Type B pancreatic cell (in vitro differentiated cells): Measurements from ENCODE around the gene FOXD4L1. TPM values are rescaled to one million over a fixed set of nuclear protein-coding genes. Genes with fewer than 3 reads are reported as not detected.
"Not testable (repeated sequence)": the region's sequence is repeated elsewhere in the genome, so short reads cannot be mapped to it uniquely, and the experiment has no call there.

Source experiments
- DNase-seq: peaks from one replicate; pipeline ENCODE4 v3.0.0; 2021; ENCODE audit warnings: mixed read lengths; ENCODE audit not compliant: unreplicated experiment; ENCODE audit errors: extremely low spot score
- H3K27ac Mint-ChIP-seq: 2 replicates; pipeline ENCODE4 v1.8.0; 2021; ENCODE audit warnings: mild to moderate bottlenecking, mixed read lengths
- H3K27me3 Mint-ChIP-seq: 2 replicates; pipeline ENCODE4 v1.8.0; 2021; ENCODE audit warnings: mixed read lengths
- H3K36me3 Mint-ChIP-seq: 2 replicates; pipeline ENCODE4 v1.8.0; 2021; ENCODE audit warnings: mixed read lengths
- H3K4me1 Mint-ChIP-seq: one replicate; pipeline ENCODE4 v1.8.0; 2021; ENCODE audit warnings: mixed read lengths; ENCODE audit not compliant: unreplicated experiment
- H3K4me3 Mint-ChIP-seq: 2 replicates; pipeline ENCODE4 v1.8.0; 2021; ENCODE audit warnings: mild to moderate bottlenecking, mixed read lengths
- H3K9me3 Mint-ChIP-seq: 2 replicates; pipeline ENCODE4 v1.8.0; 2021; ENCODE audit warnings: mixed read lengths
- long read RNA-seq: library from polyadenylated mRNA; unstranded; transcript quantifications from one replicate; pipeline ENCODE4 v2.0.0, GENCODE V29; 2020
- total RNA-seq: library from RNA; stranded (reverse); gene quantifications from 2 replicates; pipeline ENCODE4 v1.2.1, GENCODE V29; 2021; ENCODE audit warnings: low replicate concordance

The FOXD4L1 gene
- 0.48 TPM in 1 of 2 replicates, not detected in the other for total RNA-seq
- long read RNA-seq = 0 reads

GRCh38 chr2:113498365-113498764, at the start of gene FOXD4L1:
Gene FOXD4L1, plus strand, starts transcription at chr2:113498665. Its CDS starts 592 bp downstream, at chr2:113499257.
- not testable (repeated sequence) for H3K9me3 Mint-ChIP-seq, H3K27ac Mint-ChIP-seq, DNase-seq, H3K36me3 Mint-ChIP-seq, H3K4me1 Mint-ChIP-seq
- Mint-ChIP-seq H3K4me3 (peak within 1 kb of the TSS; percentile 66), H3K27me3 (peaks cover 29% of the 10 kb centered on the region)

DNA sequence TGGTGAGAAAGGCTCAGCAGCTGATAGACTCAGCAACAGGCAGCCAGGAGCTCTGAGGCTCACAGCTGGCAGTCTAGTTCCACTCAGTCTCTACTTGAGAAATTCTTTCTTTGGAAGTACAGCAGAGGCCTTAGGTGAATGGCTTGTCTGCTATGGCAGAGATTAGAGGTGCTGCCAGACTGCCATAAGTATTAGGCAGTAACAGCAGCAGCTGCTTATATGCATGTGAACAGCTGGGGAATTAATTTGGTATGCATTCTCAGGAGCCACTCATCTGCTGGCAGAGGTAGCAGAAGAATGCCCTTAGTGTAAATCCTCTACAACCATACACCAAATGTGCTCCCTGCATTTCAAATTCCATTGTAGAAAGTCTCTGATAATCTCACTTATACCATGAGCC, 32.7 kb upstream of the FOXD4L1 start:
- H3K4me3 Mint-ChIP-seq, H3K27ac Mint-ChIP-seq, H3K4me1 Mint-ChIP-seq, H3K36me3 Mint-ChIP-seq, H3K9me3 Mint-ChIP-seq, DNase-seq, H3K27me3 Mint-ChIP-seq: not testable (repeated sequence)

GRCh38 chr2:113476688-113477368, 21.6 kb upstream of the FOXD4L1 start:
- H3K27ac Mint-ChIP-seq, H3K9me3 Mint-ChIP-seq, H3K27me3 Mint-ChIP-seq, H3K4me1 Mint-ChIP-seq, H3K4me3 Mint-ChIP-seq, H3K36me3 Mint-ChIP-seq, DNase-seq: not testable (repeated sequence)

DNA sequence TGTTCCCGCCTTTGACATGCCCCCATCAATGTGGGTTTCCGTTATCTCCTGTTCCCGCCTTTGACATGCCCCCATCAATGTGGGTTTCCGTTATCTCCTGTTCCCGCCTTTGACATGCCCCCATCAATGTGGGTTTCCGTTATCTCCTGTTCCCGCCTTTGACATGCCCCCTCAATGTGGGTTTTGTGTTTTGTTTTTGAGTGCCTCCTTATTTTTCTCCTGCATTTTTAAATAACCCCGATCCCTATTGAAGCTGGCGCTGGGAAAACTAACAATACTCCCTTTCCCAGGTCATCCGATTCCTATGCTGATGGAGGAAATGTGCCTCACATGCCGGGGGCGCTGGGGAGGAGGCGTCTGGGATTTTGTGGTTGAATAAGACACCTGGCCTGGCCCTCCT, 1.9 kb upstream of the FOXD4L1 start:
- not testable (repeated sequence) for H3K36me3 Mint-ChIP-seq, H3K27ac Mint-ChIP-seq, H3K4me3 Mint-ChIP-seq, DNase-seq, H3K9me3 Mint-ChIP-seq, H3K4me1 Mint-ChIP-seq
- H3K27me3 Mint-ChIP-seq = peaks cover 16% of the 10 kb centered on the region

- H3K9me3 Mint-ChIP-seq, H3K4me1 Mint-ChIP-seq, H3K27ac Mint-ChIP-seq, H3K36me3 Mint-ChIP-seq, DNase-seq: not testable (repeated sequence)
- Mint-ChIP-seq H3K27me3 (peaks cover 32% of the 10 kb centered on the region), H3K4me3 (peak overlapping the region; percentile 58)
Measured at GRCh38 chr2:113499019-113499885, 787 bp downstream of the FOXD4L1 start.

DNA sequence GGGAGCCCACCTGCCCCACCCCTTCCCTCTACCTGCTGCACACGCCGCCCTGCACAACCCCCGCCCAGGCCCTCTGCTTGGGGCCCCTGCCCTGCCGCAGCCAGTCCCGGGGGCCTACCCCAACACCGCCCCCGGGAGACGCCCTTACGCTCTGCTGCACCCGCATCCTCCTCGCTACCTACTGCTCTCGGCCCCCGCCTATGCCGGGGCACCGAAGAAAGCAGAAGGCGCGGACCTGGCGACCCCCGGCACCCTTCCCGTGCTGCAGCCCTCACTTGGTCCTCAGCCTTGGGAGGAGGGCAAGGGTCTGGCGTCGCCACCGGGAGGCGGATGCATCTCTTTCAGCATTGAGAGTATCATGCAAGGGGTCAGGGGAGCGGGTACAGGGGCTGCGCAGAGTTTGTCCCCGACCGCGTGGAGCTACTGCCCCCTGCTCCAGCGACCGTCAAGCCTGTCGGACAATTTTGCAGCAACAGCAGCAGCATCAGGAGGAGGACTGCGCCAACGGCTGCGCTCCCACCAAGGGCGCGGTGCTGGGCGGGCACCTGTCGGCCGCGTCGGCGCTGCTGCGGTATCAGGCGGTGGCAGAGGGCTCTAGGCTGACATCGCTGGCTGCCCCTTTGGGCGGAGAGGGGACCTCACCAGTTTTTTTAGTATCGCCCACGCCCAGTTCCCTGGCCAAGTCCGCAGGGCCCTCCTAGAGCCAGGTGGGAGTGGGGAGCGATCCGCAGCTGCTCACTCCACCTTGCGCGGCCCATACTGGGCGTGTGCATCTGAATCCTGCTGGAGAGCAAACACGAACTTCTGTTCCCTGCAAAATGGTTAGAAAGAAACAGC, 1.6 kb downstream of the FOXD4L1 start:
- peaks cover 35% of the 10 kb centered on the region for H3K27me3 Mint-ChIP-seq
- H3K9me3 Mint-ChIP-seq = not testable (repeated sequence)

GRCh38 chr2:113500723-113501038, 2.2 kb downstream of the FOXD4L1 start:
- not testable (repeated sequence) for DNase-seq, H3K27ac Mint-ChIP-seq, H3K4me1 Mint-ChIP-seq, H3K36me3 Mint-ChIP-seq, H3K9me3 Mint-ChIP-seq
- Mint-ChIP-seq H3K27me3 (peaks cover 35% of the 10 kb centered on the region), H3K4me3 (peak overlapping the region; percentile 44)

More for the DNA sequence above, 1.6 kb downstream of the FOXD4L1 start:
- H3K4me1 Mint-ChIP-seq, H3K4me3 Mint-ChIP-seq, DNase-seq, H3K27ac Mint-ChIP-seq, H3K36me3 Mint-ChIP-seq: not testable (repeated sequence)

GRCh38 chr2:113502216-113503093, 4.0 kb downstream of the FOXD4L1 start:
- Mint-ChIP-seq H3K27me3 (peaks cover 39% of the 10 kb centered on the region), H3K4me3 (peak overlapping the region; percentile 78)

DNA sequence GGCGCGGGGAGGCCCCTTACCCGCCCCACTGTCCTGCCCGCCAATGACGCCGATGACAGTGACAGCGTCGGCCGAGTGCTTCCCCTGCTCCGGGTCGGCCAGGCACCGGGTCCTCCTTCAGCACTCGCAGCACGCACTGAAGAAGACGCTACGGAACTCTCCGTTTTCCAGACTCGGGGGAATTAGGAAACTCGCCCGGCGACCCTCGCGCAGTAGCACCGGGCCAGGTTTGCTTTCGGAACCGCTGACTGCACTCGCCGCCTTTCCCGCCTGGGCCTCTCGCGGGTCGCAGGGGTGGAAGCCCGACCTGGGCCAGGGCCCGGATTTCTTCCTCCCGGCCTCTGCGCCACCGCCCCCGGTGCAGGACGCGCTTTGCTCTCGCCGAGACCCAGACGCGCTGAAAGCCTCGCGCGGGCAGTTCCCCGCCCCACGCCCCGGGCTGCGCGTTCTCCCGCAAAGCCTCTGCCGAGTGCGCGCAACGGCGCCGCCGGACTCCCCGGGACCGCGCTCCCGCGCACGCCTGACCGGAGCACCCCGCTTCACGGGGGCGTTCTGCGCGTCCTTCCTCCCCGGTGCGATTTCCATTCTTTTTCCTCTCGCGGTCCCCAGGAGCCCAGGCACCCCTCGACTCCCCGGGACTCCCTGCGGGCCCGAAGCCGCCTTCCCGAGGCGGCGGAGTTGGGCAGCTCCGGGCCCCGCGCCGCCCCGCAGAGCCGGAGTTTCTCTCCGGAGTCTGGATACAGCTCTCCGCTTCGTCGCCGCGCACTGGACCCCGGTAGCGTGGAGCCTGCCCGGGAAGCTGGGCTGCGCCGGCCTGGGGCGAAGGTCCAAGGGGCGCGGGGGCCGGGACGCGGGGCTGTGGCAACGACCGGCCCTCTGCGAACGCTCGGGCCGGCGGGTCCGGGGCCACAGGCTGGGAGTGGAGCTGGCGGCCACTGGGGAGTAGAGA, 4.9 kb downstream of the FOXD4L1 start:
- not testable (repeated sequence) for DNase-seq, H3K27ac Mint-ChIP-seq, H3K36me3 Mint-ChIP-seq, H3K4me1 Mint-ChIP-seq, H3K9me3 Mint-ChIP-seq
- peaks cover 45% of the 10 kb centered on the region for H3K27me3 Mint-ChIP-seq
- peak overlapping the region; percentile 68 for H3K4me3 Mint-ChIP-seq

More at GRCh38 chr2:113502216-113503093, 4.0 kb downstream of the FOXD4L1 start:
- H3K27ac Mint-ChIP-seq, H3K4me1 Mint-ChIP-seq, H3K36me3 Mint-ChIP-seq, H3K9me3 Mint-ChIP-seq, DNase-seq: not testable (repeated sequence)

DNA sequence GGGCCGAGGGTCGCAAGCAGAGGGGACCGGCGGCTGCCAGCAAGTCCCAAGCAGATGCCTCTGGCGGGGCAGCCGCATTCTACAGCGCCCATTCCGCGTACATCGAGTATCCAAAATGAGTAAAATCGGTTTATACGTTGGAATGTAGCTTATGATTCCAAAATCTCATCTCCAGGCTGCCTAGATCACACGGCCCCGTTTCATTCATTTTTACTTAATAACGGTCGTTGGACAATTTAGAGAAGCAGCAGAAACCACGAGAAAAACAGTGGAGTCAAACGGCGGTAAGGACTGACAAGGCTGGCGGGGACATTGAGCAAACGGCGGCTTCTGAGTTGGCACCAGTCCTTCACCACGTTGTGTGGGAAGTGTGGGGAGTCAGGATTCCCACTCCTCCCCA, 5.6 kb downstream of the FOXD4L1 start:
- not testable (repeated sequence) for H3K4me3 Mint-ChIP-seq, H3K36me3 Mint-ChIP-seq, DNase-seq, H3K27ac Mint-ChIP-seq, H3K9me3 Mint-ChIP-seq, H3K4me1 Mint-ChIP-seq
- peaks cover 45% of the 10 kb centered on the region for H3K27me3 Mint-ChIP-seq

GRCh38 chr2:113507394-113508140, 9.1 kb downstream of the FOXD4L1 start:
- not testable (repeated sequence) for H3K4me3 Mint-ChIP-seq, H3K27ac Mint-ChIP-seq, H3K4me1 Mint-ChIP-seq, H3K9me3 Mint-ChIP-seq, DNase-seq, H3K36me3 Mint-ChIP-seq
- H3K27me3 Mint-ChIP-seq = peaks cover 50% of the 10 kb centered on the region
